Lower lobe of right lung (tissue), 2 donors: ENCODE measurements around the gene CHRNE. TPM values are rescaled to one million over a fixed set of nuclear protein-coding genes. Genes with fewer than 3 reads are reported as not detected.

Source experiments
- ATAC-seq, 2 donors: fragments of 200-7000 bp; cut with Tn5 transposase; one replicate each; pipeline ENCODE4 v1.9.1; 2020 to 2022; ENCODE audit warnings: mild to moderate bottlenecking in 2 of 2, moderate library complexity in 2 of 2
- DNase-seq: peaks from one replicate; pipeline ENCODE4 v3.0.0-alpha.2; 2020
- H3K27ac ChIP-seq: fragments of 200-600 bp; one replicate; pipeline ENCODE4 v1.8.0; 2022
- H3K27me3 ChIP-seq: fragments of 200-600 bp; one replicate; pipeline ENCODE4 v1.8.0; 2022; ENCODE audit warnings: low read depth
- H3K36me3 ChIP-seq: fragments of 200-600 bp; one replicate; pipeline ENCODE4 v1.8.0; 2022; ENCODE audit warnings: mild to moderate bottlenecking
- H3K4me1 ChIP-seq: fragments of 200-600 bp; one replicate; pipeline ENCODE4 v1.8.0; 2022
- H3K4me3 ChIP-seq: fragments of 200-600 bp; one replicate; pipeline ENCODE4 v1.8.0; 2022; ENCODE audit warnings: mild to moderate bottlenecking
- H3K9me3 ChIP-seq: fragments of 200-600 bp; one replicate; pipeline ENCODE4 v1.8.0; 2022
- intact Hi-C: fragments of 100-400 bp; cut with DNase I; formaldehyde crosslinking; loops from one replicate; pipeline ENCODE4 v1.11.0; 2022
- long read RNA-seq: library from polyadenylated mRNA; unstranded; transcript quantifications from one replicate; pipeline ENCODE4 v2.0.0, GENCODE V29; 2021
- total RNA-seq: library from RNA; stranded (reverse); fragmentation: NEBNext Ultra II Directional; extraction: Animal tissue kit (Norgen Biotek cat#: 25700); gene quantifications from one replicate; pipeline ENCODE4 v1.2.1, GENCODE V29; 2021
- TF ChIP-seq, protein P1 (sequence below): fragments of 200-600 bp; IDR thresholded peaks from one replicate; pipeline ENCODE4 v1.8.0; 2022; ENCODE audit warnings: antibody characterized with exemption, mild to moderate bottlenecking
- donor health status: DM: no; HTN: yes; CAD: no; lungs with severe emphysema.

The CHRNE gene
- total RNA-seq: 0.71 TPM
- long read RNA-seq, partial matches to known transcripts: 1 of 4 reads
- long read RNA-seq, other reads (novel, unspliced or antisense): 3 of 4 reads

DNA sequence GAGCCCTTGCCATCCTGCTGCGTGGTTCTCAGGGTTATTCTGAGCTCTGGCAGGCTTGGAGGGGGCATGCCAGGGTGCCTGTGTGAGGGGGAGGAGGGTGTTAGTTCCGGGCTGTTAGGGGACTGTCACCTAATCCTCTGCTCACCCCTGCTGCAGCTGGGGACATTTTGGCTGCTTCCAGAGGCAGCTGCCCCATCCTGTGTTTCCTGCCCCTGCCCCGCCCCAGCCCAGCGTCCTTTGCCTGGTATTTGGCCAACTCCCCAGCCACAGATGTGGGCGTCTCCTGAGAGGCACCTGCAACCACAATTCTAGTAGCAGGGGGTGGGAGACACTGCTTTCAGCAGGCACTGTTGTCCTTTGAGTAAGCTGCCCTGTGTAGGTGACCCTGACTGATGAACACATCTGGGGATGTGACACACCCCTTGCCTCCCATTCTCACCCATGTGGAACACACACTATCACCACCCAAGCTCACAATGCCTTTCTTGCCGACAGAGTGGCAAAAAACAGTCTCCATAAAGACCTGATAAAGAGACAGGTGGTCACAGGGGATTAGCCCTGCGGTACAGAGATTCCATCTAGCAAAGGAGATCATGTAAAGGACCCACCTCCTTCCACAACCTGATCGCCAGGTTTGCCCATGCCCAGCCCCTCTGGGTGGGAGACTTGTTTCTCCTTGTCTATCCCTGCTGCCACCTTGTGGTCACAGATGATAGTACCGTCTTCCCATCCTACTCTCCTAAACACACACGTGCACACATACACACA is at the start of gene CHRNE:
TSS of gene CHRNE (minus strand) at position 48 of the 768 bp plus-strand sequence. CDS start at position 13, 35 bp downstream.
- ATAC-seq: peak; percentile 45 to 58
- H3K4me3 ChIP-seq: peak within 1 kb of the TSS; percentile 30
- H3K27ac ChIP-seq: peak within 1 kb of the TSS; percentile 53
- TF ChIP-seq, protein P1, sequence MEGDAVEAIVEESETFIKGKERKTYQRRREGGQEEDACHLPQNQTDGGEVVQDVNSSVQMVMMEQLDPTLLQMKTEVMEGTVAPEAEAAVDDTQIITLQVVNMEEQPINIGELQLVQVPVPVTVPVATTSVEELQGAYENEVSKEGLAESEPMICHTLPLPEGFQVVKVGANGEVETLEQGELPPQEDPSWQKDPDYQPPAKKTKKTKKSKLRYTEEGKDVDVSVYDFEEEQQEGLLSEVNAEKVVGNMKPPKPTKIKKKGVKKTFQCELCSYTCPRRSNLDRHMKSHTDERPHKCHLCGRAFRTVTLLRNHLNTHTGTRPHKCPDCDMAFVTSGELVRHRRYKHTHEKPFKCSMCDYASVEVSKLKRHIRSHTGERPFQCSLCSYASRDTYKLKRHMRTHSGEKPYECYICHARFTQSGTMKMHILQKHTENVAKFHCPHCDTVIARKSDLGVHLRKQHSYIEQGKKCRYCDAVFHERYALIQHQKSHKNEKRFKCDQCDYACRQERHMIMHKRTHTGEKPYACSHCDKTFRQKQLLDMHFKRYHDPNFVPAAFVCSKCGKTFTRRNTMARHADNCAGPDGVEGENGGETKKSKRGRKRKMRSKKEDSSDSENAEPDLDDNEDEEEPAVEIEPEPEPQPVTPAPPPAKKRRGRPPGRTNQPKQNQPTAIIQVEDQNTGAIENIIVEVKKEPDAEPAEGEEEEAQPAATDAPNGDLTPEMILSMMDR: peak; percentile 72
- no peaks in the 10 kb centered on the region for H3K9me3 ChIP-seq
- intact Hi-C loops: no loop called here
- DNase-seq: peak; percentile 71
- peaks cover 44% of the 10 kb centered on the region for H3K4me1 ChIP-seq
- peaks cover 10% of the 10 kb centered on the region for H3K27me3 ChIP-seq
- no peaks in the 10 kb centered on the region for H3K36me3 ChIP-seq

DNA sequence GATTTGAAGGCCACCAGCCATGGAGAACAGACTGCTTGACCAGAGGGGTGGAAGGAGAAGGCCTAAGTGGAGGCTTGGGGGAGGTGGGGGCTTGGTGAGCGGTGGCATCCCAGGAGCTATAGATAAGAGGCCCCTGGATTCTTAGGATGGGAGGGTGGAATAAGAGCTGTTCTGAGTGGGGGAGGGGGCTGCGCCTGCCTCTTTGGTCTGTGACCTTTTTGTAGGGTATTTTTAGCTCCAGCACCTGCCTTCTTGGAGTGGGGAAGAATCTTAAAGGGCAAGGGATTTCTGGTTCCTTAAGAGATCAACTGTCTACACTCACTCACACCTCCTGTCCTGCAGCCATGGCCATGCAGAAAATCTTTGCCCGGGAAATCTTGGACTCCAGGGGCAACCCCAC is 48.6 kb upstream of the CHRNE start:
- ATAC-seq (no peak), DNase-seq (no peak)
- Histone ChIP-seq H3K27me3 (no peaks in the 10 kb centered on the region), H3K4me3 (no peak overlapping the region), H3K36me3 (peaks cover 3% of the 10 kb centered on the region), H3K9me3 (no peaks in the 10 kb centered on the region), H3K4me1 (peaks cover 22% of the 10 kb centered on the region), H3K27ac (no peak overlapping the region)
- intact Hi-C loops: no loop called here
- TF ChIP-seq, protein P1: no peak

DNA sequence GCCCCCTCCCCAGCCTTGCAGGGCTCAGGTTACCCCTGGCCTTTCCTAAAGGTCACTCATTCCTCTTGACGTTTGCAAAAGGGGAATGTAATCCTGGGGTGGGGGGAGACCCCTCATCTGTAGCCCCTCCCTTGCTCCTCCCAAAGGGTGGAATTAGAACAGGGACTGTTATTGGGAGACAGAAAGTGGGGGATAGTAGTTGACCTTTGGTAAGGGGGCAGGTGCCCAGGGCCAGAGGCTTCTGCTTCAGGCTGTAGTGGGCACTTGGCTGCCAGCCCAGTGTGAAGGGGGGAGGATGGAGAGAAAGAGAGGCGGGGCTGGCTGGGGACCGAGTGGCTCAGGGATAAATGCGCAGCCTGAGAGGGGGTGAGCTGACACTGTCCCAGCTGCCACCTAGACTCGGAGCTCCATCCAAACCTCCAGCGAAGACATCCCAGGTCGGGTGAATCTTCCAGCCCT is 47.9 kb upstream of the CHRNE start, which contains the start of gene ENO3:
TSS of gene ENO3 (plus strand) at position 374 of the 459 bp plus-strand sequence. CDS start 711 bp downstream, outside the sequence.
- Histone ChIP-seq H3K27ac (peak within 1 kb of the TSS; percentile 98), H3K36me3 (peaks cover 10% of the 10 kb centered on the region), H3K27me3 (no peaks in the 10 kb centered on the region), H3K9me3 (no peaks in the 10 kb centered on the region), H3K4me1 (peaks cover 29% of the 10 kb centered on the region), H3K4me3 (peak within 1 kb of the TSS; percentile 99)
- DNase-seq (no peak), ATAC-seq (no peak)
- intact Hi-C loops: no loop called here
- TF ChIP-seq, protein P1: no peak

DNA sequence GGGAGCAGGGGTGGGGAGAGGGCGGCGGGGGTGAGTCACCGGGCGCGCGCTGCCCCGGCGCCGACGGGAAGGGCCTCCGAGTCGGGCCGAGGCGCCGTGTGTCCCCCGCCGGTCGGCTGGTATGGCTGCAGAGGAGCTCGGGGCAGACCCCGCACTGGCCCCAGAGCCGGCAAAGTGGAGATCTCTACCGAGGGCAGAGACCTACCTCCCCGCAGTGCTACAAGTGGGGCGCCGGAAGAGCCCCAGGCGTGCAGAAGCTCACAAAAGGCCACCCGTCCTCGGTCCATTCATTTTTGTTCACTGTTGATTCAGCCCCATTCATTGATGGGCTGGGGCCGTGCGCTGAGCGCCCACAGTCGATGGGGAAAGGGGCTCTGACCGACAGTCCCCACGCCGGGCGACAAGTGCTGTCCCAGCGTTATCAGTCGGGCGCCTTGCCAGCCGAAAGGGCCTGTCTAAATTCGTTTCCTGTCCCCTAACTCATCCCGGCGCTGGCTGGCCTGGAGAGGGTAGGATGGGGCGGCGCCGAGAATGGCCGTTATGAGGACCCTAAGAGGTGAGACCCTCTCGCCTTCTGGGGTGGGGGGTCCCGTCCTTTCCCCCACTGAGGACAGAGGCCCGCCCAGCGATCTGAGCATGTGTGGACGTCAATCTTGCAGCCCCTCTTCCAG is 47.3 kb upstream of the CHRNE start:
- H3K9me3 ChIP-seq: no peaks in the 10 kb centered on the region
- no peaks in the 10 kb centered on the region for H3K27me3 ChIP-seq
- peak; percentile 80 for DNase-seq
- H3K36me3 ChIP-seq: peaks cover 16% of the 10 kb centered on the region
- TF ChIP-seq, protein P1: no peak
- peak overlapping the region; percentile 99 for H3K4me3 ChIP-seq
- ATAC-seq: no peak
- peak overlapping the region; percentile 98 for H3K27ac ChIP-seq
- intact Hi-C loops: no loop called here
- peaks cover 35% of the 10 kb centered on the region for H3K4me1 ChIP-seq

DNA sequence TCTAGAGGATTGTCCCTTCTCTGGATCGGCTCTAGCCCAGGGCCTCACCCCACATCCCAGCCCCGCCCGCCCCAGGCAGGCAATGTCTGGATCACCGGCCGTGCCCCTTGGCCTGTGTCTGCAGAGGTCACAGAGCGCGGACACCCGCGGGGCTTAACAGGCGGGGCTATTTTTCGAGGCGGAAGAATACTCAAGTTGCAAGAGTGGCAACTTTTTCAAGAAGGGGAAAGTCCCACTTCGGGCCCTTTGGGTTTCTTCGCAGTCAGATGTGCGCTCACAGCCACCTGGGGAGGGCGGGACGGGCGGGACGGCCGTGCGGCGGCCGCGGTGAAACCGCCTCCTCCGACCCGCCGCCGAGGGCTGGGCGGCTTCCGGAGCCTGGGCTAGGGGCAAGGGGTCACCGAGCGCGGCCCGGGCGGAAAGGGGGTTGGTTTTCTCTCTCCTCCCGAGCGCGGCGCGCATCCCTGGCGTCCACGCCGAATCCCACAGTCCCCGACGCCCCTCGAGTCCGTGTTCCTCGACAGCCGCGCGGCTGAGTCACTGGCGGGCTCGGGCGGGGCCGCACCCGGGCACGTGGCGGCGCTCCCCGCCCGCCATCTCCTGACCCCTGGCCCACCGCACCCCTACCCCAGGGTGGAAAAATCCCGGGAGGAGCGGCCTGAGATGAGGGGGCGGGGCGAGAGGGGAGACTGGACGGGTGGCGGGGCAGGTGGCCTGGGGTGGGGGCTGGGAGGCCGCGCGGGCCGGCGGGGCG is 46.6 kb upstream of the CHRNE start:
- peak; percentile 59 to 63 for ATAC-seq
- Histone ChIP-seq H3K4me3 (peak overlapping the region; percentile 99), H3K27me3 (no peaks in the 10 kb centered on the region), H3K27ac (peak overlapping the region; percentile 98), H3K4me1 (peaks cover 42% of the 10 kb centered on the region), H3K9me3 (no peaks in the 10 kb centered on the region), H3K36me3 (peaks cover 23% of the 10 kb centered on the region)
- DNase-seq: peak; percentile 87
- intact Hi-C loops: no loop called here
- TF ChIP-seq, protein P1: no peak
